Left ventricle myocardium superior (tissue), 1 donor: Measurements from ENCODE around the gene NPAS3. TPM values are rescaled to one million over a fixed set of nuclear protein-coding genes. Genes with fewer than 3 reads are reported as not detected.

Experiments used
- ATAC-seq: fragments of 200-7000 bp; cut with Tn5 transposase; one replicate; pipeline ENCODE4 v1.9.1; 2020; ENCODE audit warnings: mild to moderate bottlenecking, moderate library complexity
- DNase-seq: peaks from one replicate; pipeline ENCODE4 v3.0.0-alpha.2; 2020
- intact Hi-C: fragments of 100-400 bp; cut with micrococcal nuclease; formaldehyde crosslinking; loops from one replicate; pipeline ENCODE4 v1.11.0; 2022
- total RNA-seq: library from RNA; stranded (reverse); fragmentation: NEBNext Ultra II Directional; extraction: Animal tissue kit (Norgen Biotek cat#: 25700); gene quantifications from one replicate; pipeline ENCODE4 v1.2.1, GENCODE V29; 2021
- donor health status: DM: no; HTN: yes; CAD: no; lungs with severe emphysema.

The NPAS3 gene
- total RNA-seq, 1 donor from 2014 or later: 1.1 TPM

DNA sequence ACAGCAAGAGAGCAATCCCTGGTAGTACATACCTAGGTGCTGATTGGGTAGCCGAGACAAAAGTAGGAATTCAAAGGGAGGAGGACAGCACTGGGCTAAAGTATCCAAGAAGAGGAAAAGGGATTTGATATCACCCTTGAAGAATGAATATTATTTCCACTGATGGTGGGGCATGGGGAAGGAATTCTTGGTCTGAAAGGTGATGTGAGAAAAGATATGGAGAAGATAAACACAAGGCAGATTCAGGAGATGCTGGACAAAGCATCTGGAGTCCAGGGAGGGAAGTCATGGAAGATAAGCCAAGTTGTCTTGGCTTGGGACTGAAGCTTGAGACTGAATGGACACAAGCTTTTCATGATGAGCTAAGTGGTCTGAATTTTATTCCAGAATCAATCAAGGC is 818.2 kb downstream of the NPAS3 start:
- DNase-seq: no peak
- no peak for ATAC-seq
- intact Hi-C loops: no loop called here

GRCh38 chr14:33758547-33758946 is 819.9 kb downstream of the NPAS3 start:
- intact Hi-C loops: no loop called here
- no peak for DNase-seq
- ATAC-seq: no peak

- ATAC-seq (peak; percentile 38), DNase-seq (no peak)
- intact Hi-C loops: no loop called here
Measured at GRCh38 chr14:33762161-33762851, 823.6 kb downstream of the NPAS3 start.

- intact Hi-C loops: no loop called here
- DNase-seq: peak; percentile 47
- ATAC-seq: peak; percentile 63
Measured at GRCh38 chr14:33764876-33765650, 826.4 kb downstream of the NPAS3 start.

DNA sequence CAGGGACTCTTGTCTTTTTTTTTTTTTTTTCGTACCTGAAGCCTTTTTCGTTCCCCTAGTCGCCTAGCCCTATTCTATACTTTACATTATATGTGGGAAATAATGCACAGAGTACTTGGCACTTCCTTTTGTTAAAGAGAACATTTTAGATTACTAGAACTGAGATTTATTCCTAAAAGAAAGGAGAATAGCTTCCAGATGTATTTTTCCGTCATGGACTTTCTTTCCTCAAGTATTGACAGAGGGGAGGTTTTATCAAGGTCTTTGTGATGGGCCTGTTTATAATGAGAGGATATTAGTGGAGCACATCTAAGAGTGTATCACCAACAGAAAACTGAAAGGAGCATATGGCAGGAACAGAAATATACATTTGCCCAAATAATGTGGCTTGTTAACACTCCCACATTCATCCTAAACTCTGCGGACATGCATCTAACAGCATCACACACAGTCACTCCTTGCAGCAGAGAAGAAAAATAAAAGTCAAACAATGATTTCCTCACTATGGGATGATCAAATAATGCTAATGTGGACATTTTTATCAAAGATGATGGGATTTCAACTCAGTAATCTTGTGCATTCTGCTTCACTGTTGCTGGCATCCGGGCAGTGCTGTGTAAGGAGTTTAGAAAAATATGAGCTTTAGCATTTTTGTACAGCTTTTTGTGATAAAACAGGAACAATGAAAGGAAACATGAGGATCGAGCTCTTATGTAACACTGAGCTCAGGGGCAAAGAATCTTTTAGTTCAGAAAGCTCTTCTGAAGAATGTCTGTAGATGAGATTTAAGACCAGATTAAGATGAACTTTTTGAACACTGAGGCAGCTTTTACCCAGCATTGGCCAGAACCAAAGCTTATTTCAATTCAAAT is 829.1 kb downstream of the NPAS3 start:
- ATAC-seq (peak; percentile 41), DNase-seq (no peak)
- intact Hi-C loops: no loop called here

DNA sequence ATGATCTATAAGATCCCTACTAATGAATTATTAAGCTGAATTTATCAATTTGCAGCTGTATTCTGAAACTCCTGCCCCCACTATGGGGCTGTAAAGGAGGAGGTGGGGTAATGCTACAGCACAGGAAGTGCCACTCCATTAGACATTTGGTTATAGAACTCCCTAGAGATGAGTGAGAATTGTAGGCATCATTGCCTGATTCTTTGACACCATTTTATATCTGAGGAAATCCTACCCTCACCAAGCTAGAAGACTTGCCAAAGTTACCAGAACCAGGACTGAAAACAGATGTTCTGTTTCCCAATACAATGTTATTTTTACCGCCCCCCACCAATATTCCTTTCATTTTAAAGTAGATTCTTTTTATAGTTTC is 829.8 kb downstream of the NPAS3 start:
- intact Hi-C loops: no loop called here
- ATAC-seq: no peak
- no peak for DNase-seq

- ATAC-seq: no peak
- intact Hi-C loops: no loop called here
Measured at GRCh38 chr14:33773205-33774030, 834.7 kb downstream of the NPAS3 start.

DNA sequence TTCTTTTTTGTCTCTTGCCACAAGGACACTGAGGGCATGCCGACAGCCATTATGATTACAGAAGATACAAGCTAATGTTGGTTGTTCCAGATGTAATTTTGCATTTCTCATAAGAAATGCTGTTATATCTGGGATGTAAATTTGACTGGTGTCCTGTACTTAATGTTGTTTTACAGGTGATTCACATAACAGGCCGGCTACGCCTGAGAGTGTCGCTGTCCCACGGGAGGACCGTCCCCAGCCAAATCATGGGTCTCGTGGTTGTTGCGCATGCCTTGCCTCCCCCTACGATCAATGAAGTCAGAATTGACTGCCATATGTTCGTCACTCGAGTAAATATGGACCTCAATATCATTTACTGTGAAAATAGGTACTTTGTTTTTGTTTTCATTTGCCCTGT is 835.5 kb downstream of the NPAS3 start:
- DNase-seq (no peak), ATAC-seq (no peak)
- intact Hi-C loops: no loop called here

More at GRCh38 chr14:33773205-33774030, 834.7 kb downstream of the NPAS3 start:
- no peak for DNase-seq

- ATAC-seq (no peak), DNase-seq (no peak)
- intact Hi-C loops: no loop called here
Measured at GRCh38 chr14:33774723-33775470, 836.2 kb downstream of the NPAS3 start.

GRCh38 chr14:33776871-33777270 is 838.2 kb downstream of the NPAS3 start:
- intact Hi-C loops: no loop called here
- DNase-seq: no peak
- ATAC-seq: no peak

DNA sequence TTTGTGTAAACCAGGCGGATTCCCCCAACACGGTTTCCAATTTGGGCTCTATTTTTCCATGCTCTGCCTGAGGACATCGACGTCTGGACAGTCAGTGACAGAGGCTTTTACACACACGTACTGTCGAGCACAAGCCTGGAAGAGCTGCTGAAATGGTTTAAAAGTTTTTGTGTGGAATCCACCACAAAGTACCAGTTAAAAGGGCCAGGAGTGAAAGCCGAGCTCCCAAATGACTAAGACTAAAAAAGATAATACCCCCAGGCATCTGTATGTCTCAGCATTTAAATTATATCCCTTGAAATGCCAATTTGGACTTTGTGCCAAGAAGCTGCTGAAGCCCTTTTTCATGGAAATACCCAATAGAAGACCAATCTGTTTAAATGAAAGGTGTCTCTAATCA is 839.0 kb downstream of the NPAS3 start:
- DNase-seq: no peak
- intact Hi-C loops: no loop called here
- no peak for ATAC-seq

GRCh38 chr14:33780035-33780434 is 841.4 kb downstream of the NPAS3 start:
- intact Hi-C loops: no loop called here

DNA sequence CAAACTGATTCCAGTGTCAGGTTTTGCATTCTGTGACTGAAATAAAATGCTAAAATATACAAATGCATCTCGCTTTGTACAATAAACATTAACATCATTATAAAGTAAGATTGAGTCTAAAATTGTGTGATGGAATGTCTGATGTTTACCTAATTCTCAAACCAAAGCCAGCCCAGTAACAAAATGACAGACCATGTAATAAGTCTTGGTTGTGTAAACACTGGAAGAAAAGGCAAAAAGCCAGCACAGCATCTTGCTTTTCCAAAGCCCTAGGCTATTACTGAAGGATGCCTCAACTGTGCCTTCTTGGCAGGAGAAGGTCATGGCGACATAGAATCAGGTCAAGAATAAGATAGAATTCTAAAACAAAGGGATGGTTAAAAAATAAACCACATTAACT is 842.6 kb downstream of the NPAS3 start:
- ATAC-seq (no peak), DNase-seq (no peak)
- intact Hi-C loops: no loop called here

More at GRCh38 chr14:33780035-33780434, 841.4 kb downstream of the NPAS3 start:
- no peak for DNase-seq
- no peak for ATAC-seq

- no peak for DNase-seq
- intact Hi-C loops: no loop called here
- no peak for ATAC-seq
Measured at GRCh38 chr14:33782923-33783322, 844.2 kb downstream of the NPAS3 start.

DNA sequence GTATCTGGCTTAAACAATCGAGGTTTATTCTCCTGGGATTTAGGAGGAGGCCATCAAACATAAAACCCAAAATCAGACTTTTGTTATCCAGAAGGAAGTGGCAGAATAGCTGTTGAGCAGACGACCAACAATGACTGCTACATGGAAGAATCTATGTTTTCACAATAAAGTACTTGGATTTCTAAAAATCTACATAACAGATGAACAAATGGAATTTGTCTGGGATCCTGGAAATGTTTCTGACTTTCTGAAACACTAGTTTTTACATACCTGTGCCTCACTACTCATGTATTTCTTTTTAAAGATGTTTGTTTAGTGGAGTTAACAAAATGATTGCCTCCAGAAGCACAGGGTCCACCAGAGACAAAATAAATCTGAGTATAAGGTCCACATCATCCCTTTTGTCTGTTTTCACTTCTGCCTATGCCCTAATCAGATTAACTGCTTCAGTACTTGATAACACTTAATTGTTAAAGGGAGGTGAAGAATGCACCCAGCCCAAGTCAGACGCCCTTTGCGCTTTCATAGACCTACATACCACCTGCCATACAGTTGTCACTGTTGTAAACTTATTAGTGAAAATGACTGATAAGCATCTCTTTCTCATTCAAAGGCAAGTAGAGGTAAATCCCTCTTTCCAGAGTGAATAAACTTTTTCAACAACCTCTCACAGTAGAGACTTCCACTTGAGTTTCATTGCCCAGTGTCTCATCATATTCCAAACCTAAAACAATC is 847.6 kb downstream of the NPAS3 start:
- no peak for ATAC-seq
- intact Hi-C loops: no loop called here
- DNase-seq: no peak

DNA sequence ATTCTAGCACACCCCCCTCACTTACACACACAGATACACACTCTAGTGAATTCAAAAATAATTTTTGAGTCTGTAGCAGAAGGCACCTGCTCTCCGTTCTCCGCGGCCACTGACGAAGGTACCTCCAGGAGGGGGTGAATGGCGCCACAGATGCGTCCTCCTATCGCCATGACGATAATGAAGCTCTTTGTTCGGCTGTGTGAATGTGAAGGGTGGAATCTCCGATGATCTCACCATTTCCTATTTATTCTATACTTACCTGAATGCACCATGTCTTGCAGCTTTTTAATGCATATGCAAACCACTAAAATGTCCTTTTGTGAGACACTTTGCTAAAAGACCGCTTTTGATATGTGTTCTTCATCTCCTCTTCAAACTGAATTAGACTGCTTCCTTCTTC is 849.5 kb downstream of the NPAS3 start:
- intact Hi-C loops: no loop called here
- ATAC-seq (no peak), DNase-seq (no peak)

DNA sequence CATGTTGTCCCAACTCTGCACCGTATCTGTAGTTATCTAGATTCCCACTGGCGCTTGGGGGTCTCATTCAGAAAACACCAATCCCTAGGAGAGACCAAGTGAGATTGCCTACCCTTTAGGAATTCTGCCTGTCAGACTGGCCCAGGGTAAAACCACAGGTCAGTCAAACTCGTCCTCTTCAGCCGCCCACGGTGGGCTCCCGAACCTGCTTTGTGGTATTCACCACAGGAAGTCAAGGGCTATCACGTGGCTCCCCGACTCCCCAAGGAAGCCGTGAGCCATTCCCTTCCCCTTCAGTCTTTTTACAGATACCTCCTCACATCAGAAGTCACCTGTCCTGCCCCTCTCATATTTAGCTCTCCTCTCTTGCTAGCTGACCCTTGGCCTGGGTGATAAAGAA is 852.3 kb downstream of the NPAS3 start:
- intact Hi-C loops: loop anchor here (10.0 kb wide), 1 partner anchor 116 kb away; no protein-coding TSS in a partner anchor
- ATAC-seq (no peak), DNase-seq (no peak)
